ENCODE results near the gene GFY. TPM values are rescaled to one million over a fixed set of nuclear protein-coding genes. Genes with fewer than 3 reads are reported as not detected.

The GFY gene
- polyA plus RNA-seq, 1 donor from 2014 or later = not detected

- no peak overlapping the region for H3K27ac ChIP-seq (ENCODE audit: low read length)
- no peak overlapping the region for H3K4me3 ChIP-seq (ENCODE audit: low read length)
- no peaks in the 10 kb centered on the region for H3K36me3 ChIP-seq (ENCODE audit: insufficient read depth, low read length)
- TF ChIP-seq SMC3 (conservative IDR thresholded peaks at IDR 0.05; ENCODE audit: poor library complexity) (no peak), MXI1 (conservative IDR thresholded peaks at IDR 0.05; ENCODE audit: poor library complexity, severe bottlenecking) (no peak), EZH2 (IDR thresholded peaks at IDR 0.05; ENCODE audit: borderline replicate concordance, insufficient read depth, low read length, poor library complexity, severe bottlenecking) (no peak), POLR2AphosphoS5 (IDR thresholded peaks at IDR 0.05) (no peak), RAD21 (conservative IDR thresholded peaks at IDR 0.05) (no peak), EP300 (conservative IDR thresholded peaks at IDR 0.05; ENCODE audit: poor library complexity, severe bottlenecking) (no peak), TAF1 (IDR thresholded peaks at IDR 0.05; ENCODE audit: low read depth) (no peak)
- TF ChIP-seq, protein P1, sequence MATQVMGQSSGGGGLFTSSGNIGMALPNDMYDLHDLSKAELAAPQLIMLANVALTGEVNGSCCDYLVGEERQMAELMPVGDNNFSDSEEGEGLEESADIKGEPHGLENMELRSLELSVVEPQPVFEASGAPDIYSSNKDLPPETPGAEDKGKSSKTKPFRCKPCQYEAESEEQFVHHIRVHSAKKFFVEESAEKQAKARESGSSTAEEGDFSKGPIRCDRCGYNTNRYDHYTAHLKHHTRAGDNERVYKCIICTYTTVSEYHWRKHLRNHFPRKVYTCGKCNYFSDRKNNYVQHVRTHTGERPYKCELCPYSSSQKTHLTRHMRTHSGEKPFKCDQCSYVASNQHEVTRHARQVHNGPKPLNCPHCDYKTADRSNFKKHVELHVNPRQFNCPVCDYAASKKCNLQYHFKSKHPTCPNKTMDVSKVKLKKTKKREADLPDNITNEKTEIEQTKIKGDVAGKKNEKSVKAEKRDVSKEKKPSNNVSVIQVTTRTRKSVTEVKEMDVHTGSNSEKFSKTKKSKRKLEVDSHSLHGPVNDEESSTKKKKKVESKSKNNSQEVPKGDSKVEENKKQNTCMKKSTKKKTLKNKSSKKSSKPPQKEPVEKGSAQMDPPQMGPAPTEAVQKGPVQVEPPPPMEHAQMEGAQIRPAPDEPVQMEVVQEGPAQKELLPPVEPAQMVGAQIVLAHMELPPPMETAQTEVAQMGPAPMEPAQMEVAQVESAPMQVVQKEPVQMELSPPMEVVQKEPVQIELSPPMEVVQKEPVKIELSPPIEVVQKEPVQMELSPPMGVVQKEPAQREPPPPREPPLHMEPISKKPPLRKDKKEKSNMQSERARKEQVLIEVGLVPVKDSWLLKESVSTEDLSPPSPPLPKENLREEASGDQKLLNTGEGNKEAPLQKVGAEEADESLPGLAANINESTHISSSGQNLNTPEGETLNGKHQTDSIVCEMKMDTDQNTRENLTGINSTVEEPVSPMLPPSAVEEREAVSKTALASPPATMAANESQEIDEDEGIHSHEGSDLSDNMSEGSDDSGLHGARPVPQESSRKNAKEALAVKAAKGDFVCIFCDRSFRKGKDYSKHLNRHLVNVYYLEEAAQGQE (IDR thresholded peaks at IDR 0.05; ENCODE audit: borderline replicate concordance) = no peak
- TF ChIP-seq, protein P2, sequence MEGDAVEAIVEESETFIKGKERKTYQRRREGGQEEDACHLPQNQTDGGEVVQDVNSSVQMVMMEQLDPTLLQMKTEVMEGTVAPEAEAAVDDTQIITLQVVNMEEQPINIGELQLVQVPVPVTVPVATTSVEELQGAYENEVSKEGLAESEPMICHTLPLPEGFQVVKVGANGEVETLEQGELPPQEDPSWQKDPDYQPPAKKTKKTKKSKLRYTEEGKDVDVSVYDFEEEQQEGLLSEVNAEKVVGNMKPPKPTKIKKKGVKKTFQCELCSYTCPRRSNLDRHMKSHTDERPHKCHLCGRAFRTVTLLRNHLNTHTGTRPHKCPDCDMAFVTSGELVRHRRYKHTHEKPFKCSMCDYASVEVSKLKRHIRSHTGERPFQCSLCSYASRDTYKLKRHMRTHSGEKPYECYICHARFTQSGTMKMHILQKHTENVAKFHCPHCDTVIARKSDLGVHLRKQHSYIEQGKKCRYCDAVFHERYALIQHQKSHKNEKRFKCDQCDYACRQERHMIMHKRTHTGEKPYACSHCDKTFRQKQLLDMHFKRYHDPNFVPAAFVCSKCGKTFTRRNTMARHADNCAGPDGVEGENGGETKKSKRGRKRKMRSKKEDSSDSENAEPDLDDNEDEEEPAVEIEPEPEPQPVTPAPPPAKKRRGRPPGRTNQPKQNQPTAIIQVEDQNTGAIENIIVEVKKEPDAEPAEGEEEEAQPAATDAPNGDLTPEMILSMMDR (IDR thresholded peaks at IDR 0.05; ENCODE audit: poor library complexity, severe bottlenecking) = no peak
- no peaks in the 10 kb centered on the region for H4K20me1 ChIP-seq (ENCODE audit: insufficient read depth)
- H2AFZ ChIP-seq (ENCODE audit: low read depth, low read length) = no peak overlapping the region
- H3K9ac ChIP-seq (ENCODE audit: low read length) = no peak overlapping the region
- H3K9me2 ChIP-seq (ENCODE audit: insufficient read depth, low read length) = no peaks in the 10 kb centered on the region
- H3K4me2 ChIP-seq (ENCODE audit: low read length) = no peak overlapping the region
- peaks cover 6% of the 10 kb centered on the region for H3K79me2 ChIP-seq (replicated peaks; ENCODE audit: insufficient read depth, low read length)
- H3K27me3 ChIP-seq (ENCODE audit: insufficient read depth, low read depth, low read length) = peaks cover 5% of the 10 kb centered on the region
- H3F3A ChIP-seq (ENCODE audit: insufficient read depth, low read length, poor library complexity, severe bottlenecking) = peaks cover 5% of the 10 kb centered on the region
- H3K9me3 ChIP-seq (ENCODE audit: low read length) = no peaks in the 10 kb centered on the region
These were observed 22.6 kb downstream of the GFY start for GRCh38 chr19:49447485-49448431.

GRCh38 chr19:49448432-49448786 lies 23.2 kb downstream of the GFY start:
- Histone ChIP-seq H2AFZ (ENCODE audit: low read depth, low read length) (no peak overlapping the region), H3K9ac (ENCODE audit: low read length) (no peak overlapping the region), H3K4me2 (ENCODE audit: low read length) (no peak overlapping the region), H3K27ac (ENCODE audit: low read length) (no peak overlapping the region), H3K4me3 (ENCODE audit: low read length) (no peak overlapping the region), H3K79me2 (replicated peaks; ENCODE audit: insufficient read depth, low read length) (peaks cover 6% of the 10 kb centered on the region), H3K36me3 (ENCODE audit: insufficient read depth, low read length) (no peaks in the 10 kb centered on the region), H3K27me3 (ENCODE audit: insufficient read depth, low read depth, low read length) (no peaks in the 10 kb centered on the region), H3K9me3 (ENCODE audit: low read length) (no peaks in the 10 kb centered on the region), H4K20me1 (ENCODE audit: insufficient read depth) (no peaks in the 10 kb centered on the region), H3K9me2 (ENCODE audit: insufficient read depth, low read length) (no peaks in the 10 kb centered on the region), H3F3A (ENCODE audit: insufficient read depth, low read length, poor library complexity, severe bottlenecking) (peaks cover 5% of the 10 kb centered on the region)
- TF ChIP-seq TAF1 (IDR thresholded peaks at IDR 0.05; ENCODE audit: low read depth) (no peak), EZH2 (IDR thresholded peaks at IDR 0.05; ENCODE audit: borderline replicate concordance, insufficient read depth, low read length, poor library complexity, severe bottlenecking) (no peak), EP300 (conservative IDR thresholded peaks at IDR 0.05; ENCODE audit: poor library complexity, severe bottlenecking) (no peak), RAD21 (conservative IDR thresholded peaks at IDR 0.05) (no peak), POLR2AphosphoS5 (IDR thresholded peaks at IDR 0.05) (no peak), MXI1 (conservative IDR thresholded peaks at IDR 0.05; ENCODE audit: poor library complexity, severe bottlenecking) (no peak), SMC3 (conservative IDR thresholded peaks at IDR 0.05; ENCODE audit: poor library complexity) (no peak)
- TF ChIP-seq, protein P2 (IDR thresholded peaks at IDR 0.05; ENCODE audit: poor library complexity, severe bottlenecking) = no peak
- TF ChIP-seq, protein P1 (IDR thresholded peaks at IDR 0.05; ENCODE audit: borderline replicate concordance) = no peak
